WI38 (cell line): ENCODE measurements around the gene SGCB.

Experiments
- H3K4me3 ChIP-seq: 2 replicates; pipeline ENCODE4 v1.5.1; 2011; ENCODE audit warnings: low read depth, mild to moderate bottlenecking, control low read depth, low read length
- CTCF ChIP-seq: IDR thresholded peaks from 2 replicates; pipeline ENCODE4 v1.5.1; 2012; ENCODE audit warnings: low read depth, mild to moderate bottlenecking, control low read depth, low read length

Gene SGCB

GRCh38 chr4:51995647-51996220 is 42.4 kb downstream of the SGCB start:
- no peak for TF ChIP-seq CTCF

More at GRCh38 chr4:51995647-51996220, 42.4 kb downstream of the SGCB start:
- H3K4me3 ChIP-seq, result no peak overlapping the region
